ENCODE results near the gene GNAS.

Gene GNAS

GRCh38 chr20:58900397-58900796, 47.9 kb downstream of the GNAS start:
- DNase-seq, result no peak

- DNase-seq, result no peak
Observed at GRCh38 chr20:58901488-58902402, 49.2 kb downstream of the GNAS start.

GRCh38 chr20:58903614-58904013, 51.1 kb downstream of the GNAS start:
- DNase-seq, result no peak

- no peak for DNase-seq
Observed at GRCh38 chr20:58905236-58905635, 52.7 kb downstream of the GNAS start.

- DNase-seq, result no peak
Observed at GRCh38 chr20:58906111-58906510, 53.6 kb downstream of the GNAS start.

- DNase-seq, result no peak
Observed at GRCh38 chr20:58906894-58907293, 54.4 kb downstream of the GNAS start.

GRCh38 chr20:58907320-58908137, 55.0 kb downstream of the GNAS start:
- DNase-seq, result peak; percentile 39 to 48

GRCh38 chr20:58908221-58908620, 55.7 kb downstream of the GNAS start:
- DNase-seq, result no peak

GRCh38 chr20:58908941-58909340, 56.4 kb downstream of the GNAS start:
- DNase-seq, result no peak

GRCh38 chr20:58909585-58909984, 57.1 kb downstream of the GNAS start:
- no peak for DNase-seq

GRCh38 chr20:58910473-58910872, 58.0 kb downstream of the GNAS start:
- no peak for DNase-seq

- DNase-seq, result no peak
Observed at GRCh38 chr20:58911309-58911708, 58.8 kb downstream of the GNAS start.

- DNase-seq, result no peak
Observed at GRCh38 chr20:58911970-58912369, 59.5 kb downstream of the GNAS start.

- DNase-seq, result no peak
Observed at GRCh38 chr20:58913079-58913478, 60.6 kb downstream of the GNAS start.

- DNase-seq, result no peak
Observed at GRCh38 chr20:58918621-58919020, 66.1 kb downstream of the GNAS start.

- no peak for DNase-seq
Observed at GRCh38 chr20:58921564-58921963, 69.0 kb downstream of the GNAS start.

GRCh38 chr20:58922036-58922435, 69.5 kb downstream of the GNAS start:
- DNase-seq, result no peak

GRCh38 chr20:58923117-58923712, 70.7 kb downstream of the GNAS start:
- no peak for DNase-seq

GRCh38 chr20:58926802-58927489, 74.4 kb downstream of the GNAS start:
- no peak for DNase-seq

GRCh38 chr20:58927490-58928061, 75.1 kb downstream of the GNAS start:
- no peak for DNase-seq

GRCh38 chr20:58930496-58930895, 78.0 kb downstream of the GNAS start:
- DNase-seq, result no peak

GRCh38 chr20:58932170-58932569, 79.7 kb downstream of the GNAS start:
- no peak for DNase-seq

- DNase-seq, result no peak
Observed at GRCh38 chr20:58938078-58938477, 85.6 kb downstream of the GNAS start.
